SK-N-SH treated with all-trans-retinoic acid at 6 μM for 48 hours (cell line): Measurements from ENCODE around the gene CFHR3.

ENCODE experiments used
- ATAC-seq: fragments of 200-7000 bp; cut with Tn5 transposase; 3 replicates; pipeline ENCODE4 v1.9.1; 2020; ENCODE audit warnings: mild to moderate bottlenecking, moderate library complexity
- ARNTL ChIP-seq: fragments of 450-650 bp; formaldehyde crosslinking; IDR thresholded peaks from 2 replicates; pipeline ENCODE4 v1.5.0; 2020; ENCODE audit warnings: low read depth, mild to moderate bottlenecking, moderate library complexity, borderline replicate concordance
- BACH2 ChIP-seq: fragments of 250-450 bp; sonication (Bioruptor Pico); IDR thresholded peaks from 2 replicates; pipeline ENCODE4 v1.9.0; 2021; ENCODE audit warnings: mild to moderate bottlenecking, borderline replicate concordance
- CSDC2 ChIP-seq: fragments of 250-450 bp; sonication (Bioruptor Pico); IDR thresholded peaks from 2 replicates; pipeline ENCODE4 v1.5.0; 2020; ENCODE audit warnings: mild to moderate bottlenecking, moderate library complexity
- ESRRG ChIP-seq: fragments of 250-450 bp; sonication (Bioruptor Pico); IDR thresholded peaks from 2 replicates; pipeline ENCODE4 v1.6.1; 2021; ENCODE audit warnings: mild to moderate bottlenecking
- ISL1 ChIP-seq: fragments of 250-450 bp; sonication (Bioruptor Pico); IDR thresholded peaks from 2 replicates; pipeline ENCODE4 v2.1.2; 2022; ENCODE audit warnings: mild to moderate bottlenecking, moderate library complexity
- OSR1 ChIP-seq: fragments of 250-450 bp; sonication (Bioruptor Pico); IDR thresholded peaks from 2 replicates; pipeline ENCODE4 v1.8.0; 2022; ENCODE audit warnings: moderate library complexity, mild to moderate bottlenecking, inconsistent platforms
- POU6F1 ChIP-seq: fragments of 250-450 bp; sonication (Bioruptor Pico); IDR thresholded peaks from 2 replicates; pipeline ENCODE4 v1.8.0; 2021; ENCODE audit warnings: low read depth, mild to moderate bottlenecking, moderate library complexity, borderline replicate concordance
- PPARA ChIP-seq: fragments of 250-450 bp; sonication (Bioruptor Pico); IDR thresholded peaks from 2 replicates; pipeline ENCODE4 v1.5.0; 2020; ENCODE audit warnings: mild to moderate bottlenecking, borderline replicate concordance
- RARB ChIP-seq: fragments of 250-450 bp; sonication (Bioruptor Pico); IDR thresholded peaks from 2 replicates; pipeline ENCODE4 v1.8.0; 2021; ENCODE audit warnings: mild to moderate bottlenecking, moderate library complexity
- SNAI2 ChIP-seq: fragments of 250-450 bp; sonication (Bioruptor Pico); IDR thresholded peaks from 2 replicates; pipeline ENCODE4 v1.5.0; 2020; ENCODE audit warnings: mild to moderate bottlenecking, moderate library complexity
- ZC3H10 ChIP-seq: fragments of 250-450 bp; sonication (Bioruptor Pico); IDR thresholded peaks from 2 replicates; pipeline ENCODE4 v1.5.1; 2021; ENCODE audit warnings: mild to moderate bottlenecking, moderate library complexity
- ZFP3 ChIP-seq: fragments of 250-450 bp; sonication (Bioruptor Pico); IDR thresholded peaks from 2 replicates; pipeline ENCODE4 v1.5.0; 2020; ENCODE audit warnings: mild to moderate bottlenecking, moderate library complexity
- ZFP30 ChIP-seq: fragments of 450-650 bp; formaldehyde crosslinking; IDR thresholded peaks from 2 replicates; pipeline ENCODE4 v1.5.0; 2022; ENCODE audit warnings: mild to moderate bottlenecking, moderate library complexity
- ZNF8 ChIP-seq: fragments of 450-650 bp; formaldehyde crosslinking; IDR thresholded peaks from 2 replicates; pipeline ENCODE4 v1.5.0; 2020; ENCODE audit warnings: mild to moderate bottlenecking, moderate library complexity
- TF ChIP-seq, protein P1 (sequence below): fragments of 250-450 bp; sonication (Bioruptor Pico); IDR thresholded peaks from 2 replicates; pipeline ENCODE4 v1.5.0; 2020; ENCODE audit warnings: mild to moderate bottlenecking, moderate library complexity
- TF ChIP-seq, protein P2 (sequence below): fragments of 250-450 bp; sonication (Bioruptor Pico); IDR thresholded peaks from 2 replicates; pipeline ENCODE4 v1.8.0; 2020; ENCODE audit warnings: mild to moderate bottlenecking, moderate library complexity, borderline replicate concordance
- TF ChIP-seq, protein P3 (sequence below): fragments of 250-450 bp; sonication (Bioruptor Pico); IDR thresholded peaks from 2 replicates; pipeline ENCODE4 v1.5.1; 2020; ENCODE audit warnings: low read depth, mild to moderate bottlenecking, moderate library complexity

The CFHR3 gene

GRCh38 chr1:196733091-196733970 is 41.3 kb upstream of the CFHR3 start:
- TF ChIP-seq ZNF8 (CRISPR knock-in tag) (no peak), ZC3H10 (CRISPR knock-in tag) (no peak), ISL1 (CRISPR knock-in tag) (no peak), ZFP30 (no peak), POU6F1 (CRISPR knock-in tag) (no peak), SNAI2 (CRISPR knock-in tag) (no peak), RARB (CRISPR knock-in tag) (no peak)
- no peak for ATAC-seq

DNA sequence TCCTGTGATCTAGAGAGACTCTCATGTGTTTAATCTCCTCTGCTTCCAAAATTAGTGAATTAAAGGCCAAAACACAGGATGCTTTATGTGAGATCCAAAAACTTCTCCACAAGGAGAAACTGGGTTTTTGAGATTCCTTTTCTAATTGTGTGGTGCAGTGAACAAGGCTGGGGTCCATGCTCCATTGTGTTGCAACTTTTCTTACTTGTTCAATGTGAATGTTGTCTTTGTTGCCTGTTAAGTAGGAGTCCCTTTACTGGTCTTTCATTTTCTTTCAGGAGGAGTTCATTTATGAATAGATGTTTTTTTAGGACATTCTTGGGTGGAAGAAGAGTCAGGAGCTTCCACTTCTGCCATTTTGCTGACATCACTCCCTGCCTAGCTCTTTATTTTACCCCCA is 40.6 kb upstream of the CFHR3 start:
- TF ChIP-seq ZFP3 (no peak), ESRRG (CRISPR knock-in tag) (no peak), SNAI2 (CRISPR knock-in tag) (no peak), POU6F1 (CRISPR knock-in tag) (no peak), OSR1 (no peak), ZNF8 (CRISPR knock-in tag) (no peak)
- TF ChIP-seq, protein P1, sequence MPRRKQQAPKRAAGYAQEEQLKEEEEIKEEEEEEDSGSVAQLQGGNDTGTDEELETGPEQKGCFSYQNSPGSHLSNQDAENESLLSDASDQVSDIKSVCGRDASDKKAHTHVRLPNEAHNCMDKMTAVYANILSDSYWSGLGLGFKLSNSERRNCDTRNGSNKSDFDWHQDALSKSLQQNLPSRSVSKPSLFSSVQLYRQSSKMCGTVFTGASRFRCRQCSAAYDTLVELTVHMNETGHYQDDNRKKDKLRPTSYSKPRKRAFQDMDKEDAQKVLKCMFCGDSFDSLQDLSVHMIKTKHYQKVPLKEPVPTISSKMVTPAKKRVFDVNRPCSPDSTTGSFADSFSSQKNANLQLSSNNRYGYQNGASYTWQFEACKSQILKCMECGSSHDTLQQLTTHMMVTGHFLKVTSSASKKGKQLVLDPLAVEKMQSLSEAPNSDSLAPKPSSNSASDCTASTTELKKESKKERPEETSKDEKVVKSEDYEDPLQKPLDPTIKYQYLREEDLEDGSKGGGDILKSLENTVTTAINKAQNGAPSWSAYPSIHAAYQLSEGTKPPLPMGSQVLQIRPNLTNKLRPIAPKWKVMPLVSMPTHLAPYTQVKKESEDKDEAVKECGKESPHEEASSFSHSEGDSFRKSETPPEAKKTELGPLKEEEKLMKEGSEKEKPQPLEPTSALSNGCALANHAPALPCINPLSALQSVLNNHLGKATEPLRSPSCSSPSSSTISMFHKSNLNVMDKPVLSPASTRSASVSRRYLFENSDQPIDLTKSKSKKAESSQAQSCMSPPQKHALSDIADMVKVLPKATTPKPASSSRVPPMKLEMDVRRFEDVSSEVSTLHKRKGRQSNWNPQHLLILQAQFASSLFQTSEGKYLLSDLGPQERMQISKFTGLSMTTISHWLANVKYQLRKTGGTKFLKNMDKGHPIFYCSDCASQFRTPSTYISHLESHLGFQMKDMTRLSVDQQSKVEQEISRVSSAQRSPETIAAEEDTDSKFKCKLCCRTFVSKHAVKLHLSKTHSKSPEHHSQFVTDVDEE = no peak
- TF ChIP-seq, protein P2, sequence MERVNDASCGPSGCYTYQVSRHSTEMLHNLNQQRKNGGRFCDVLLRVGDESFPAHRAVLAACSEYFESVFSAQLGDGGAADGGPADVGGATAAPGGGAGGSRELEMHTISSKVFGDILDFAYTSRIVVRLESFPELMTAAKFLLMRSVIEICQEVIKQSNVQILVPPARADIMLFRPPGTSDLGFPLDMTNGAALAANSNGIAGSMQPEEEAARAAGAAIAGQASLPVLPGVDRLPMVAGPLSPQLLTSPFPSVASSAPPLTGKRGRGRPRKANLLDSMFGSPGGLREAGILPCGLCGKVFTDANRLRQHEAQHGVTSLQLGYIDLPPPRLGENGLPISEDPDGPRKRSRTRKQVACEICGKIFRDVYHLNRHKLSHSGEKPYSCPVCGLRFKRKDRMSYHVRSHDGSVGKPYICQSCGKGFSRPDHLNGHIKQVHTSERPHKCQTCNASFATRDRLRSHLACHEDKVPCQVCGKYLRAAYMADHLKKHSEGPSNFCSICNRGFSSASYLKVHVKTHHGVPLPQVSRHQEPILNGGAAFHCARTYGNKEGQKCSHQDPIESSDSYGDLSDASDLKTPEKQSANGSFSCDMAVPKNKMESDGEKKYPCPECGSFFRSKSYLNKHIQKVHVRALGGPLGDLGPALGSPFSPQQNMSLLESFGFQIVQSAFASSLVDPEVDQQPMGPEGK (CRISPR knock-in tag) = no peak
- TF ChIP-seq, protein P3, sequence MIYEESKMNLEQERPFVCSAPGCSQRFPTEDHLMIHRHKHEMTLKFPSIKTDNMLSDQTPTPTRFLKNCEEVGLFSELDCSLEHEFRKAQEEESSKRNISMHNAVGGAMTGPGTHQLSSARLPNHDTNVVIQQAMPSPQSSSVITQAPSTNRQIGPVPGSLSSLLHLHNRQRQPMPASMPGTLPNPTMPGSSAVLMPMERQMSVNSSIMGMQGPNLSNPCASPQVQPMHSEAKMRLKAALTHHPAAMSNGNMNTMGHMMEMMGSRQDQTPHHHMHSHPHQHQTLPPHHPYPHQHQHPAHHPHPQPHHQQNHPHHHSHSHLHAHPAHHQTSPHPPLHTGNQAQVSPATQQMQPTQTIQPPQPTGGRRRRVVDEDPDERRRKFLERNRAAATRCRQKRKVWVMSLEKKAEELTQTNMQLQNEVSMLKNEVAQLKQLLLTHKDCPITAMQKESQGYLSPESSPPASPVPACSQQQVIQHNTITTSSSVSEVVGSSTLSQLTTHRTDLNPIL (CRISPR knock-in tag) = no peak
- ATAC-seq = no peak

GRCh38 chr1:196734460-196734859 is 40.2 kb upstream of the CFHR3 start:
- ATAC-seq = no peak
- TF ChIP-seq ISL1 (CRISPR knock-in tag) (no peak), BACH2 (CRISPR knock-in tag) (no peak), ESRRG (CRISPR knock-in tag) (no peak)

- no peak for ATAC-seq
- TF ChIP-seq BACH2 (CRISPR knock-in tag) (no peak), ISL1 (CRISPR knock-in tag) (no peak), ZC3H10 (CRISPR knock-in tag) (no peak), RARB (CRISPR knock-in tag) (no peak), PPARA (CRISPR knock-in tag) (no peak), ZFP3 (no peak), CSDC2 (CRISPR knock-in tag) (no peak), ZNF8 (CRISPR knock-in tag) (no peak), ARNTL (no peak), OSR1 (no peak)
- TF ChIP-seq, protein P2 (CRISPR knock-in tag) = no peak
- TF ChIP-seq, protein P3 (CRISPR knock-in tag) = no peak
- TF ChIP-seq, protein P1 = no peak
These were observed 35.9 kb upstream of the CFHR3 start for GRCh38 chr1:196738730-196739129.
